Thymus (tissue), 11 donors: Measurements from ENCODE around the gene LRRFIP1. TPM values are rescaled to one million over a fixed set of nuclear protein-coding genes. Genes with fewer than 3 reads are reported as not detected.

Experiments used
- DNase-seq, 9 donors: peaks; one replicate each; pipeline ENCODE4 v3.0.0-alpha.2; 2013; ENCODE audit warnings: low spot score in 9 of 9, low read depth in 6 of 9, missing footprints in 1 of 9
- H3K27ac ChIP-seq, 2 donors: one replicate each; pipeline ENCODE4 v1.5.1; 2013; ENCODE audit warnings: control low read depth in 1 of 2, low read depth in 1 of 2, low read length in 1 of 2, mild to moderate bottlenecking in 1 of 2, moderate library complexity in 1 of 2
- H3K27me3 ChIP-seq, 2 donors: one replicate each; pipeline ENCODE4 v1.5.1; 2013; ENCODE audit warnings: low read length in 1 of 2; ENCODE audit not compliant: control insufficient read depth in 2 of 2, insufficient read depth in 1 of 2
- H3K36me3 ChIP-seq, 2 donors: one replicate each; pipeline ENCODE4 v1.5.1; 2013; ENCODE audit warnings: low read length in 1 of 2, mild to moderate bottlenecking in 1 of 2, moderate library complexity in 1 of 2; ENCODE audit not compliant: control insufficient read depth in 2 of 2, insufficient read depth in 2 of 2
- H3K4me1 ChIP-seq, 2 donors: one replicate each; pipeline ENCODE4 v1.5.1; 2013; ENCODE audit warnings: low read length in 2 of 2; ENCODE audit not compliant: control insufficient read depth in 2 of 2, insufficient read depth in 2 of 2
- H3K4me3 ChIP-seq, 2 donors: one replicate each; pipeline ENCODE4 v1.5.1; 2013; ENCODE audit warnings: low read length in 2 of 2, control low read depth in 1 of 2, mild to moderate bottlenecking in 1 of 2
- H3K9me3 ChIP-seq, 2 donors: one replicate each; pipeline ENCODE4 v1.5.1; 2013; ENCODE audit warnings: low read length in 1 of 2, mild to moderate bottlenecking in 1 of 2; ENCODE audit not compliant: control insufficient read depth in 2 of 2, insufficient read depth in 1 of 2
- WGBS: extraction: QIAGEN DNeasy Blood & Tissue Kit; methylation state at CpG from one replicate; pipeline ENCODE4 v1.1.7; 2013; 5-methylcytosine and 5-hydroxymethylcytosine counted together
- polyA plus RNA-seq: library from polyadenylated mRNA; stranded (reverse); fragments of 200-250 nt; gene quantifications from one replicate; pipeline ENCODE4 v1.2.3, GENCODE V29; 2013
- total RNA-seq: library from RNA; stranded (reverse); fragments of 120-200 nt; gene quantifications from one replicate; pipeline ENCODE4 v1.2.4, GENCODE V29; 2013
- donor health status: healthy.

Gene LRRFIP1
- total and polyA plus RNA-seq, 2 donors: 31.0 to 62.6 TPM

GRCh38 chr2:237736783-237737182 lies 109.4 kb downstream of the LRRFIP1 start:
- 98% methylated on average over 13 of the region's 13 CpGs for WGBS
- DNase-seq: no peak
- H3K27me3 ChIP-seq: no peaks in the 10 kb centered on the region
- H3K36me3 ChIP-seq: peaks cover 10 to 18% of the 10 kb centered on the region in 2 donors
- H3K4me1 ChIP-seq: peaks cover 0 to 8% of the 10 kb centered on the region in 2 donors
- H3K9me3 ChIP-seq: no peaks in the 10 kb centered on the region
- no peak overlapping the region for H3K27ac ChIP-seq
- H3K4me3 ChIP-seq: no peak overlapping the region

GRCh38 chr2:237737196-237737865 lies 109.9 kb downstream of the LRRFIP1 start:
- WGBS: 97% methylated on average over 9 of the region's 9 CpGs
- Histone ChIP-seq H3K36me3 (peaks cover 10 to 18% of the 10 kb centered on the region in 2 donors), H3K9me3 (no peaks in the 10 kb centered on the region), H3K4me1 (peaks cover 0 to 8% of the 10 kb centered on the region in 2 donors), H3K27ac (no peak overlapping the region), H3K27me3 (no peaks in the 10 kb centered on the region), H3K4me3 (no peak overlapping the region)
- no peak for DNase-seq

- Histone ChIP-seq H3K4me1 (peaks cover 0 to under 1% of the 10 kb centered on the region in 2 donors), H3K4me3 (no peak overlapping the region), H3K9me3 (no peaks in the 10 kb centered on the region), H3K27ac (no peak overlapping the region), H3K36me3 (peaks cover 10 to 18% of the 10 kb centered on the region in 2 donors), H3K27me3 (no peaks in the 10 kb centered on the region)
- no peak for DNase-seq
- 96% methylated on average over 10 of the region's 10 CpGs for WGBS
These were observed 110.9 kb downstream of the LRRFIP1 start for GRCh38 chr2:237738255-237738654.

GRCh38 chr2:237739101-237739500 lies 111.7 kb downstream of the LRRFIP1 start:
- Histone ChIP-seq H3K4me1 (no peaks in the 10 kb centered on the region), H3K36me3 (peaks cover 10 to 18% of the 10 kb centered on the region in 2 donors), H3K27ac (no peak overlapping the region), H3K4me3 (no peak overlapping the region), H3K9me3 (no peaks in the 10 kb centered on the region), H3K27me3 (no peaks in the 10 kb centered on the region)
- 98% methylated on average over 15 of the region's 15 CpGs for whole genome bisulfite sequencing
- DNase-seq: no peak

- Histone ChIP-seq H3K27ac (no peak overlapping the region), H3K36me3 (peaks cover 3 to 8% of the 10 kb centered on the region in 2 donors), H3K9me3 (no peaks in the 10 kb centered on the region), H3K27me3 (no peaks in the 10 kb centered on the region), H3K4me3 (no peak overlapping the region), H3K4me1 (no peaks in the 10 kb centered on the region)
- DNase-seq: no peak
- WGBS: 98% methylated on average over 12 of the region's 12 CpGs
These were observed 114.8 kb downstream of the LRRFIP1 start for GRCh38 chr2:237742191-237742590.

- Histone ChIP-seq H3K4me1 (no peaks in the 10 kb centered on the region), H3K4me3 (no peak overlapping the region), H3K27me3 (no peaks in the 10 kb centered on the region), H3K36me3 (peaks cover 3 to 8% of the 10 kb centered on the region in 2 donors), H3K27ac (no peak overlapping the region), H3K9me3 (no peaks in the 10 kb centered on the region)
- no peak for DNase-seq
- WGBS: over 99% methylated on average over 3 of the region's 3 CpGs
These were observed 115.2 kb downstream of the LRRFIP1 start for GRCh38 chr2:237742614-237743013.

- H3K4me1 ChIP-seq: no peaks in the 10 kb centered on the region
- no peaks in the 10 kb centered on the region for H3K27me3 ChIP-seq
- no peak overlapping the region for H3K27ac ChIP-seq
- no peak overlapping the region for H3K4me3 ChIP-seq
- 92% methylated on average over 6 of the region's 6 CpGs for WGBS
- H3K9me3 ChIP-seq: no peaks in the 10 kb centered on the region
- H3K36me3 ChIP-seq: peaks cover 6 to 8% of the 10 kb centered on the region in 2 donors
- no peak for DNase-seq
These were observed 115.6 kb downstream of the LRRFIP1 start for GRCh38 chr2:237743024-237743423.

- Histone ChIP-seq H3K9me3 (no peaks in the 10 kb centered on the region), H3K4me3 (no peak overlapping the region), H3K27ac (no peak overlapping the region), H3K36me3 (peaks cover 10 to 11% of the 10 kb centered on the region in 2 donors), H3K4me1 (no peaks in the 10 kb centered on the region), H3K27me3 (no peaks in the 10 kb centered on the region)
- DNase-seq: no peak
- 91% methylated on average over 12 of the region's 12 CpGs for WGBS
These were observed 116.3 kb downstream of the LRRFIP1 start for GRCh38 chr2:237743561-237744269.

- DNase-seq: no peak
- Histone ChIP-seq H3K27ac (no peak overlapping the region), H3K27me3 (no peaks in the 10 kb centered on the region), H3K4me3 (no peak overlapping the region), H3K9me3 (no peaks in the 10 kb centered on the region), H3K36me3 (peaks cover 15 to 17% of the 10 kb centered on the region in 2 donors), H3K4me1 (no peaks in the 10 kb centered on the region)
- WGBS: 97% methylated on average over 6 of the region's 6 CpGs
These were observed 116.9 kb downstream of the LRRFIP1 start for GRCh38 chr2:237744270-237744612.
